OCI-LY7 (cell line): ENCODE measurements around the gene COL6A3.

Experiments used
- CTCF ChIP-seq: fragments of 200-600 bp; sonication (generic); conservative IDR thresholded peaks from 2 replicates; pipeline ENCODE4 v1.5.1; 2014; ENCODE audit warnings: mild to moderate bottlenecking, antibody characterized with exemption, low read length, moderate library complexity, mixed read lengths
- EZH2phosphoT487 ChIP-seq: fragments of 200-600 bp; sonication (generic); IDR thresholded peaks from 2 replicates; pipeline ENCODE4 v1.6.1; 2018; ENCODE audit warnings: low read depth, borderline replicate concordance, mild to moderate bottlenecking, mixed run types, antibody characterized with exemption, low read length, moderate library complexity, mixed read lengths

GRCh38 chr2:237291138-237291792 lies 122.7 kb downstream of the COL6A3 start:
- no peak for TF ChIP-seq CTCF
- TF ChIP-seq EZH2phosphoT487: no peak
